DMS153 (cell line): ENCODE measurements around the gene AKAP1.
"Not testable (repeated sequence)": the region's sequence is repeated elsewhere in the genome, so short reads cannot be mapped to it uniquely, and the experiment has no call there.

ENCODE experiments used
- DNase-seq: peaks from one replicate; lab custom pipeline; 2025; lab: John Stamatoyannopoulos, UW

Gene AKAP1

DNA sequence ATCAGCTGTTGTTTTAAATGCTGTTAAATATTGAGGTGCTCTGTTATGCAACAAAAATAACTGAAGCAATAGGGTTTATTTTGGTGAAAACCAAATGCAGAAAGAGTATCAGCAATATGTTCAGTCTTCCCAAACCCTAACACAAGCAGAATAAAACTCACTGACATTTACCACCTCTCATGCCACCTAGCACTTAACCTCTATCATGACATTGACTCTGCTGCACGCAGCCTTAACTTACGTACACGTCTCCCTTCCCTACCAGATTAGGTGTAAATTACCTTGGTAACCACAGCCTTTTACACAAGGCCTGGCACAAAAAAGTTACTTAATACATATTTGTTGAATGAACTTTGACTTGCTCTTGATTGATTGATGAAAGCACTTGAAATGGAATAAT, 9.9 kb upstream of the AKAP1 start:
- no peak for DNase-seq

DNA sequence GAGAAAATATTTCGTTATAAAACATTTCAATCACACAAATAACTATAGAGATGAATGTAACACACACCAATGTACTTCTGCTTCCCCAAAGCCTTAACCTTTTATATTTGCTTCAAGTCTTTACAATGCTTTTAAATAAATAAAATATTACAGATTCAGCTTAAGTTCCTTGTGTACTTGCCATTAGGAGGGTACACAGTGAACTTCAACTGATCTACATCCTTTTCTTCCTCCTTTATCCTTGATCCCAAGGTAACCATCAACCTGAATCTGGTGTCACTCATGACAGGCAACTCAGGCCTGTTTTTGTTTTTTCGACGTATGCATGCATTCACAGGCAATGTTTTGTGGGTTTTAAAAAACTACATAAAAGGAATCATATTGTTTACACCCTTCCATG, 9.3 kb upstream of the AKAP1 start:
- DNase-seq, result no peak

DNA sequence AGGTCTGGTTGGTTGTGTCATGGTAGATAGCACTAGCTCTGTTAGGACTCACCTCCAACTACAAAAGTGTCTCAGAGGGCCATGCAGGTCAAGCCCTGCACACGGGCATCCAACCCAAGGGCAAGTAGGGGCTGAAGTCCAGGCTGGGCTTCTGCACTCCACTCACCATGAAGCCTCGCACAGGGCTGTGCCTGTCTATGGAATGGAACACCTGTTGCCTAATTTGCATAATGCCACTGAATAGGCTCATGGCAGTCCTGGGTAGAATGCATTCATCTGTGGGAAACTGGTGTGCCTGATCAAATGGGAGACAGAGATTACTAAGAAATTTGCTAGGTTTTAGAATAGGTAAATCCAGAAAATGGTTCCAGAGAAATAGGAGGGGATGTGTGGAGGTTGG, 8.0 kb upstream of the AKAP1 start:
- DNase-seq, result no peak

DNA sequence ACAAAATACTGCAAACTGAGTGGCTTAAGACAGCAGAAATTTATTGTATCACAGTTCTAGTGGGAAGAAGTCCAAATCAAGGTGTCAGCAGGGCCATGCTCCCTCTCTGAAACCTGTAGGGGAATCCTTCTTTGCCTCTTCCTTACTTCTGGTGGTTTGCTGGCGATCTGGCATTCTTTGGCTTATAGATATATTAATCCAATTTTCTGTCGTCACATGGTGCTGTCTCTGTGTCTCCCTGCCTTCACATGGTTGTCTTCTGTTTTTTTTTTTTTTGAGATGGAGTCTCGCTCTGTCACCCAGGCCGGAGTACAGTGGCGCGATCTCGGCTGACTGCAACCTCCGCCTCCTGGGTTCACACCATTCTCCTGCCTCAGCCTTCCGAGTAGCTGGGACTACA, 6.8 kb upstream of the AKAP1 start:
- no peak for DNase-seq

DNA sequence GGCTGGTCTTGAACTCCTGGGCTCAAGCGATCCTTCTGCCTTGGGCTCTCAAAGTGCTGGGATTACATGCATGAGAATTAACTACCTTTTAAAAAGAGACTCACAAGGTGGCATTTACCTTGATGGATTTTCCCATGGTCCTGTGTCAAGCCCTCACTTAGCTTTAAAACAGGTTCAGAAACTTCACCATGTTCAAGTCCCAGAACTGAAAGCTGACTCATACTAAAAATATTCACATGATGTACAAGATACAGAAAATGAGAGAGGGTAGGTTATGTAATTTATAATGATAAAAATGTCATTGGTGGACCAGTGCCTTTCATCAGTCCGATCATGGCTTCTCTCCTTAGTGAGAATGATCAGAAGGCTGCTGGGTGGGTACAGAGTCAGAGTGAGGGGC, 4.3 kb upstream of the AKAP1 start:
- no peak for DNase-seq

DNA sequence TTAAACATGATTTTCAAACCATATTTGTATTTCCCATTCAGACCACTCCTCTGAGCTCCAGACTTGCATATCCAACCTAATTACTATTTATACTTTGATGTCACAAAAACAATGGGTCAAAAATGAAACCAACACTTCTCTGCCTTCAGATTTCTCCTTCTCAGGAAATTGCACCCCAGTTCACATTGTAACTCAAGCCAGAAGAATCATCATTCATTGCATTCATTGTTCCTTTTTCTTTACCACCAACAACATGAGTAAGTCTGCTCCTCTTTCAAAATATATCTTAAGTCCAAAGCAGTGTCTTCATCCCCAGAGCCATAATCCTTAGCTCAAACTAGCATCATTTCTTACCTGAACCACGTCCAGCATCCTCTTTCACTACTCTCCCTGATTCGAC, 2.6 kb upstream of the AKAP1 start:
- DNase-seq, result no peak

DNA sequence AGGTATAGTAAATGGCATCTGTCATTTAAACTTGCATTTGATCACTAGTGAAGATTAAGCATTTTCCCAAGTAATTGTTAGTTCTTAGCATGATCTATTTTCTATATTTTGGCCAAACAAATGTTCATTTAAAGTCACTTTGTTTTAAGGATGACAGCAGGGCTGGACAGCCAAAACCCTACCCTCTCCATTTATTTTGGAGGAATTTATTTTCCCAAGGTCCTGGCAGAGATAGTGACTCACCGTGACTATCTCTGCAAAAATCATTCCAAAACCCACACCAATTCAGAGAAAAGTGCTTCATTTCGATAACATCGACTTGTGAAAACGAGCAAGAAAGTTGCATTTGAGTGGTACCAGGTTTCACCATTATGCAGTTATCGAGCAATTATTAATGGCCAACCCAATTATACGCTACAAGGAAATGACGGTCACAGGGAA, 665 bp upstream of the AKAP1 start:
- DNase-seq, result no peak

DNA sequence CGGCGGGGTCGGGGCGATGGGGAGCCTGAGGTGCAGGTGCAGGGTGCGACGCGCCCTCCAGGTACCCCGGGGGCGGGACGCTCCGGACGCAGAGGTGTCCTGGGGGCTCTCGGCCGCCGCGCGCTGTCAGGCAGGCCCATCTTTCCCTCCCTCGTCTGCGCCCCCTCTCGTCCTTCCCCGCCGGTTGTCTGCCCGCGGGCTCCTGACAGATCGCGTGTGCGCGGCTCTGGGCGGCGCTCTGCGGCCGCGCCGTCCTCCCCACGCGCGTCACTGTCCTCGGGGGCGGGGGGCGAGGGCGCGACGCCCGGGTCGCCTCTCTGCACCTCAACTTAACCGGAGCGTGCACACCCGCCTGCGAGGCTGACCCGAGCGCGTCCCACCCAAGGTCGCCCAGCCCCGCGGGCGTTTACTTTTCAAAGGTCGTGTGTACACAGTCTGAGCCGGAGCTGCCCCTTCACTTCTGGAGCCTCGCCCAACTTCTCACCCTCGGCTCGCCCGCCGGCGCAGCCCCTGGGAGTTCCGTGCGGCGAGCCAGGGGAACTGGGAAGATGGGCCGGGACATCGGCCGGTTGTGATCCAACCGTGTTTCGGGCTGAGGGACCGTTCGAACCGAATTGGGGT, 512 bp downstream of the AKAP1 start:
- DNase-seq, result no peak

DNA sequence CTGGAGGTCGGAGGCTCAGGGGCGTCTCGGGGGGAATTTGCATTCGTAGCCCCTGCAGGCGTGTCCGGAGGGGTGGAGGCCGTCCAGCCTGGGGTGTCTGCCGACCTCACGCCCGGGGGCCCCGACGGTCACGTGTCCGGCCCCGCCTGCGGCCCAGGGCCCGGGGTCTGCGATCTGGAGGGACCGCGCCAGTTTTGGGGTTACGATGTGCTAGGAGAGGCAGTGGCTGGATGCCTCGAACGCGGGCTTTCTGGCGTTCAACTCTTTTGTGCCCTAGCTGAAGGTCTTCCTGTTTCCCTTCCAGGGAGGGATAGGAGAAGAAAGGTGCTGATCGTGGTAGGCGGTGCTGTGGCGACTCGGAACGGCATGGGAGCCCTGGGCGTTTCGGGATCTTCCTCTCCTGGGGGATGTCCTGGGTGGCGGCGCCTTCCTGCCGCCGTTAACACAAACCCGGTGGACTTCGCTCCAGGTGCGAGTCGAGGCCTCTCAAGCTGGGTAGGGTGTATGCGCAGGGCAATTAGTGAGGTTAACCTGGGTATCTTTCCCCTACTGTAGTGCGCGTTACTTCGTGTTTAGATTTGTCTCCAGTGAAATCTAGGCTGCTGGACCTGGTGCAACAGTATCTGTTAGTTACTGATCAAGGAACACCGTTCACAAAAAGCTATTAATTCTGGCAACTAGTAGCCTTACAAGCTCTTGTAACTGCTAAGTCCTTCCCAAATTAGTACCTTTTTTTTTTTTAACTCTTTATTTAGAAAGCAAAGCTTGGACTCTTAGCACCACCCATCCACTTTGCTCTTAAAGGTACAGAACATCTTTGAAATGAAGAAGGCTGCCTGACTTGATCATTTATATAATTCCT, 1.3 kb downstream of the AKAP1 start:
- DNase-seq, result peak; percentile 40

DNA sequence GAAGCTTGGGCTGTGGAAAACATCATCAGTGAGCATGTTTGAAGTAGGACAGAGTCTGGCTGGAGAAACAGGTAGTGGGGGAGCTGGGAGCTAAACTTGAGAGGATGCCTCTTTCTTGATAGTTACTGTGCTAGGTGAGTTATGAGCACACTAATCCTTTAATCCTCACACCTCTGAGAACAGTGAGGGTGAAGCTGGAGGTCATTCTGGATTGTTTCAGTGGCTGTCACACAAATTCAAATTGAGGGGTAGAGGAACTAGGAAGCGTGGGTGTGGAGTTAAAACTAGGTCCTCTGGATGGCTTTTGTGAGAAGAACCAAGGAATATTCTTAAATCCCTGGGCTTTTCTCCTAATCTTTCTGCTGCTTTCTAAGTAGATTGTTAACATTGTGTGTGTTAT, 3.3 kb downstream of the AKAP1 start:
- no peak for DNase-seq

DNA sequence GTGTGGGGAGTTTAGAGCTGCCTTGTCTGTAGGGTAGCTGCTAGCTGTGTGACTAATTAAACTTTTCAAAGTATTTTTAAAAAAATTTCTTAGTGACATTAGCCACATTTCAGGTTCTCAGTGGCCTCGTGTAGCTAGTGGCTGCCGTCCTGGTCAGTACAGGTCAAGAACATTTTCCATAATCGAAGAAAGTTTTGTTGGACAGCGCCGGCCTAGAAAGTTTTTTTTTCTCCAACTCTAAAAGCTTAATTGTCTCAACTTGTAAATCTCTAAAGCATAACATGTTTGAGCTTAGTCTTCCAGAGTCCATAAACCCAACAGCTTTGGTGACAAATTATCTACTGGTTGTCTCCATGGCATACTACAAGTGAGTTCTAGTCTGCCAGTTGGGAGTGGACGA, 4.3 kb downstream of the AKAP1 start:
- no peak for DNase-seq

DNA sequence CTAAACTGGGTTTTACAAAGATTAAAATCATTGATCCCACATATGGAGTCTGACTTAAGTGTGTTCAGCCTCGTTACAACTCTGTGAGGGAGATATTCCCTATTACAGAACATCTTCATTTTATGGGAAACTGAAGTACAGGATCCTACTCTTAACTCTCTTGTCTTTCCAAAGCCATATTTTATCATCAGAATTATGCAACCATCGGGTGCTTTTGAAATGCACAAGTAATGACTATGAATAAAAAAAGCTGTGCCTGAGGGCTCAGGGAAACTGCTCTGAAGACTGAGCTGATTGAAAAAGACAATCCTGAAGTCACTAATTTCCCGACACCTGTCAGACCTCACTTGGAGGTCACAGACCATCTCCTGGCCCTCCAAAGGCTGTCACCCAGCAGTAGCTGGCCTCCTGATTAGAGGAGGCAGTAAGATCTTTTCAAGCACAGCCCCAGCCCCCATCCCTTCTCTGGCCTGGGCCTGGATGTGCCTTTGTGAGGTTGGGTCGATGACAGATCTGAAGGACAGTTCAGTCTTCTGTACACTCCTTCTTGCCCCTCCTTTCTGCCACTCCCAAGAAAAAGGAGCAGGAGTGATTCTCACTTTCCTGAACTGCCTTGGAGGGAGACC, 5.6 kb downstream of the AKAP1 start:
- no peak for DNase-seq

DNA sequence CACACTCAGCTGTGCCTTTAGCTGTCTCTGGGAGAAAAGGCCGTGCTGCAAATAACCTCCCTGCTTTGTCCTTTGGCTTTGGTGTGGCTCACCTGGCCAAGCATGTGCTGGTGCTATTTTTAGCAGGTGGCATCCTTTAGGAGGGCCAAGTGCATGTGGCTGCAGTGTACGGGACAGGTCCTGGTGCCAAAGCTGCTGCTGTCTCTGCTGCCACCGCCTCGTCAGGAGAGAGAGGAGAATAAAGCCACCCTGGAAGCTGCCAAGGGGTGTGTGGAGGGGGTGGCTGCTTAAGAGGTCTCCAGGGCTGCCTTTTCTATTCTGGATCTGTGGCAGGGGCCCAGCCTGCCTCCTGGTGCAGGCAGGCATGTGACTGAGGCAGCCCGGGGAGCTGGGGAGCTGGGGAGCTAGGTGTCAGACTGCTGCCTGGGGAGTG, 6.2 kb downstream of the AKAP1 start:
- DNase-seq, result no peak

DNA sequence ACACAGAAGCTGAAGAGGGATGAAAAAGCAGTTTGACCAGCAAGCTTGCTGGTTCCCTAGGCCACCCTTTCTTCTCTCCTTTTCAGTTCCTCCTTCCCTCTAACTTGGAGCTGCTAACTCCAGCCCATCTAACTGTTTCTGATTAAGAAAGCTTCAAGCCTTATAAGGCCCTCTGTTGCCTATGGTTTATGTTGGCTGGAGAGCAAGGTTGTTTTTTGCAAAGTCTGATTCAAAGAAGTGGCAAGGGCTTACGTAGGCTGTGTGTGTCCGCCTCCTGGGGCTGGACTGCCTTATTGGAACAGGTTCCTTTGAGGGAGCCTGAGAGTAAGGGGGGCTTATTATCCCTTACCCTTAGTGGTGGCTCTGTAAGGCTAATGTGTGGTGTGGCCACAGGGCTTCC, 7.1 kb downstream of the AKAP1 start:
- DNase-seq, result no peak

DNA sequence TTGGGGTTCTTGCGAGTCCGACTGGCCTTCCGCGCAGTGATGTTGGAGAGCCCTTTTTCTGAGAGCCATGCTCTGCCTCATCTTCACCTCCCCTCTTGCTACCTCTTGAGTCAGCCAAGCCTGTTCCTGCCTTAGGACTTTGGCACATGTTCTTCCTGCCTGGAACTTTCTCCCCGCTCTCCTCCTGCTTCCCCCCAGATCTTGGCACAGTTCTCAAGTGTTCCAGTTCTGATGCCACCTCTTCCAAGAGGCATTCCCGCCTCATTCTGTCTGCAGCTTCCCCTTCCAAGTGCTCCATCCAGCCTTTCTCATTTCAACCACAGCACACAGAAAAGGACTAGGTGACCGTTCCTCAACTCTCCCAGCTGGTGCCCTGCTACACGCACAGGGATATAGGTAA, 7.7 kb downstream of the AKAP1 start:
- no peak for DNase-seq

DNA sequence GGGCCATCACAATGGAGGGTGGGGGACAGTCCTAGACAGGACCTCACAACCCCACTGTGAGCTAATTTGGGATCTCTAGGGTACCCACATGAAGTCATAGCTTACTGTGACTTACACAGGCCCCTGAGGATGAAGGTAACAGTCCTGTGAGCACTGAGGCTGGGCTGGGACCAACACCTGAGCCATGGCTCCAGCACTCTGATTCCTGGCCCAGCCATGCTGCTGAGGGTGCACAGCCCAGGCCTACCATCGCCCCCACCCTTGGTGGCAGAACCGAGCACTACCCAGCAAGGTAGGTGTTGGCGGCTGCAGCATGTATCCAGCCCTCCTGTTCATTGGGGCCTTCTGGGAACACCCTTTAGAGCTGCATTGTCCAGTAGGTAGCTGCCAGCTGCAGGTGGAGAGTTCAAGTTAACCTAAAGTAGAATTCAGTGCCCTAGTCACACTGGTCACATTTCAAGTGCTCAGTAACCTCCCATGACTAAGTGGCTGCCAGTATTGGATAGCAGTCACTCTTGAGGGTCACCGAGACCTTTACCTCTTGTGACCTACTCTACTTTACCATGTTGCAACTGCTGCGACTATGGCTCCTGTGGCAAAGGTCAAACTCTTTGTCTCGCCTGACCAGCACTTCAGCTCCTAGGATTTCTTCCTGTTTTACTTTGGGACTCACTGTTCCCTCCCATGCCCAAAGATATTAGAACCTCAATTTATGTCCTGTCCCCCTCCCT, 11.6 kb downstream of the AKAP1 start:
- DNase-seq, result no peak

DNA sequence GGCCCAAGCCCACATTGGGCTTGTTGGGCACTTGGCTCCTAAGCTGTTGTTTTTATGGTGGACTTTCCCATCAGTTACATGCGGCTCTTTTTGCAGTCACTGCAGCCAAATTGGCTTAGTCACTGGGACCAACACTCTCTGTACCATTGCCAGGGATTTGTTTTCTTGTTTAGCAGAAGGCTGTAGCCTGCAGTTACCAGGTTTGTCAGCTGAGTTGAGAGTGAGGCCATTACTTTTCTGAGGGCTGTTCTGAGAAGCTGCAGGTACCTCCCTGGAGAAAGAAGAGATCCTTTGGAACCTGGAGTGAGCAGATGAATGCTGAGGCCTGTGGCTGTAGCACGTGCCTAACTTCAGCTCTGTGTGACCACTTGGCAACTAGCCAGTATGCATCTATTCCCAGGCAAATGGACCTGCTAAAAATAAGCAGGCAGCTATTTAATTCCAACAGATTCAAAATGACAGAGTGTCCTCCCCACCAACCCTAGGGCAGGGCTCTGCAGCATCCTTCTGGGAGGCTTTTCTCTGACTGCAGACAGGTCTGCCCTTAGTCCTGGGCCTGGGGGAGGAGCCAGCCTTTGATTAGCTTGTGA, 12.9 kb downstream of the AKAP1 start:
- no peak for DNase-seq

DNA sequence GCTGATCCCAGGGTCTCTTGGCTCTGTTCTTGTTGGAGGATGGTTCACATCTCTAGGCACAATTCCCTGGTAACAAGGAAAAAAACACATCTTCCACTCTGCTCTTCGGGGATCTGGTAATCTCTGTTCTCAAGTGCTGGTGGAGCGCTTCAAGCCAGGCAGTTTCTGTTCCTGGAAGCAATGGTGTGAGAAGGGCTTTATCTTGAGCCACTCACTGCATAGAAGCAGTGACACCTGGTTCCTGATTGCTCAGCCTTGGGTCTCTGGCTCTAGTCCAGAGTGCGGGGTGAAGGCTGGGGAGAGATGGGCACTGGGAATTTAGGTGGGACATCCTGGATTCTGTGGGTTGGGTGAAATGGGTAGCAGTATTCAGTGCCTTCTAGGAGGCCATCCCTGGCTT, 14.1 kb downstream of the AKAP1 start:
- DNase-seq, result no peak

DNA sequence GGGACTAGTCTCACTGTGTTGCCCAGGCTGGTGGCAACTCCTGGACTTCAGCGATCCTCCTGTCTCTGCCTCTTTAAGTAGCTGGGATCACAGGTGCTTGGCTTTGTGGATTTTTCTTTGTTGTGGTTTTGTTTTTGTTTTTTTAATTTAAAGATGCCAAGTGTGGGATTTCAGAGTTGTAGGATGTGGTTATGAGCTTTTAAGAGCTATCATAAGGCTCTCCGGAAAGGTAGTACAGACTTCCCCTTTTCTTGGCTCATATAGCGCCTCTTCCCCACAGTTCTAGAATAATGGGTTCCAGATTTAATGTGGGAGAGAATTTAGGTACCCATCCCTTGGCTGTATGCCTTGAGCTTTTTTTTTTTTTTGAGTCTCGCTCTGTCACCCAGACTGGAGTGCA, 17.1 kb downstream of the AKAP1 start:
- DNase-seq, result no peak

DNA sequence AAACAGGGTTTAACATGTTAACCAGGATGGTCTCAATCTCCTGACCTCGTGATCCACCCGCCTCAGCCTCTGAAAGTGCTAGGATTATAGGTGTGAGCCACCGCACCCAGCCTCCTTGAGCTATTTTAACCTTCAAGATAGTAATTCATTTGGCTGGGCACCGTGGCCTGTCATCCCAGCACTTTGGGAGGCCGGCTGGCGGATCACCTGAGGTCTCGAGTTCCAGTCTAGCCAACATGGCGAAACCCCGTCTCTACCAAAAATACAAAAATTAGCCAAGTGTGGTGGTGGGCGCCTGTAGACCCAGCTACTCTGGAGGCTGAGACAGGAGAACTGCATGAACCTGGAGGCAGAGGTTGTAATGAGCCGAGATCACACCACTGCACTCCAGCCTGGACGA, 17.6 kb downstream of the AKAP1 start:
- not testable (repeated sequence) for DNase-seq

DNA sequence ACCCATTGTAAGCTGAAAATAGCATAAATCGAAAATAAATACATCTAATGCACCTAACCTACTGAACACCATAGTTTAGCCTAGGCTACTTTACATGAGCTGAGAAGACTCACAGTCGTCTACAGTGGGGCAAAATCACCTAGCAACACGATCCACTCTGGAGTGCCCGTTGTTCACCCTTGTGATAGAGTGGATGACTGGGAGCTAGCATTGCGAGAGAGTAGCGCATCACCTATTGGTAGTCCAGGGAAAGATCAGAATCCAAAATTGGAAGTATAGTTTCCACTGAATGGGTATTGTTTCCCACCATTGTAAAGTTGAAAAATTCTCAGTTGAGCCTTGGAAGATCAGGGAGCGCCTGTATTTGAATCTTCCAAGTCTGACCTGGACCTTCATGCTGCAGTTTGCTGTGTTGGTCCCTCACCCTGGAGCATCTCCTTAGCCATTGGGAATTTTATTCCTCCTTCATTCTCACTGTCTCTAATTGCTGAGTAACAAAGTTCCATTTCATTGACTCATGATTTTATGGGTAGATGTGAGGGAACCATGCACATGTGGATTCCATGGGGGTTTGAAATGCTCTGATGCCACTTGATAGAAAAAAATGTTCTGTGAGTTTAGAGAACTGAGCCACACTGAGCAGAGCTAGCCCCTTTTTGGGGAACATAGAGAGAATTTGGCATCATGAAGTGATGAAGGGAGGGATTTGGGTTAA, 19.6 kb downstream of the AKAP1 start:
- DNase-seq, result no peak

DNA sequence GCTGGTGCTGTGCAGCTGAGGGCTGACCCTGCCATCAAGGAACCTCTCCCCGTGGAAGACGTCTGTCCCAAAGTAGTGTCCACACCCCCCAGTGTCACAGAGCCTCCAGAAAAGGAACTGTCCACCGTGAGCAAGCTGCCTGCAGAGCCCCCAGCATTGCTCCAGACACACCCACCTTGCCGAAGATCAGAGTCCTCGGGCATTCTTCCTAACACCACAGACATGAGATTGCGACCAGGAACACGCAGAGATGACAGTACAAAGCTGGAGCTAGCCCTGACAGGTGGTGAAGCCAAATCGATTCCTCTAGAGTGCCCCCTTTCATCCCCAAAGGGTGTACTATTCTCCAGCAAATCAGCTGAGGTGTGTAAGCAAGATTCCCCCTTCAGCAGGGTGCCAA, 20.5 kb downstream of the AKAP1 start:
- DNase-seq, result no peak
